IPS DF 4.7 (cell line): ENCODE data around the gene PDF.

Source experiments
- DNase-seq: peaks from one replicate; pipeline ENCODE4 v3.0.0-alpha.2; 2013; ENCODE audit warnings: low spot score; ENCODE audit errors: extremely low read depth

Gene PDF

GRCh38 chr16:69277413-69277812, 53.0 kb downstream of the PDF start:
- DNase-seq: no peak
